C4-2B (cell line): ENCODE measurements around the gene SPSB4.

Experiments used
- H3K27ac ChIP-seq: fragments of 450-650 bp; 2 replicates; pipeline ENCODE4 v1.5.1; 2017
- ZFX ChIP-seq: fragments of 450-650 bp; IDR thresholded peaks from 2 replicates; pipeline ENCODE4 v1.6.1; 2017
- TF ChIP-seq, protein P1 (sequence below): fragments of 450-650 bp; conservative IDR thresholded peaks from 2 replicates; pipeline ENCODE4 v1.5.1; 2017; ENCODE audit warnings: mild to moderate bottlenecking

Gene SPSB4

DNA sequence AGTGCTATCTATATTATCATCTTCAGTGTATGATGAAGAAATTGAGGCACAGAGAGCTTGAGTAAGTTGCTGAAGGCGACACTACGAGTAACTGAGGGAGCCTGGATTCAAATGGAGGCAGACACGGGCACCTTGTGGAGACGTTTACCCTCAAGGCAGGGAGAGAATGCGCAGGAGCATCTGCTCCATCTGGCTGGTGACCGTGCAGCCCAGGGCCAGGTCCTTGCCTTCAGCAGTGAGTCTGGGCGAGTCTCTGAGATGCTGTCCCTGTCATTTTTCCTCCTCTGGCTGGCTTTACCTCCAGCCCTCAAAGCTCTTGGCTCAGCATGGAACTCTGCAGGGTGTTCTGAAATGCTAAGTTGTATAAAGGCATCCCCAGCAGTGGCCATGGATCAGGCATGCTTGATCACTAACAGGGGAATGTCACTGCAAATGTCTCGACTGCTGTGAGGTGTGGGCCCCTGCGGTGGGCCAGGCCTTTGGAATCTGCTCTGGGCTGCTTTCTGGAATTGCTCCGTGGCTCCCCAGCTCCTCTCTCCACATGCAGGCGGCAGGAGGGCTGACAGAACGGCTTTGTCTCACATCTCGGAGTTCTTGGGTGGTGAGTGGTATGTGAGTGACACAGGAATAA, 19.7 kb downstream of the SPSB4 start:
- H3K27ac ChIP-seq, result no peak overlapping the region
- TF ChIP-seq, protein P1, sequence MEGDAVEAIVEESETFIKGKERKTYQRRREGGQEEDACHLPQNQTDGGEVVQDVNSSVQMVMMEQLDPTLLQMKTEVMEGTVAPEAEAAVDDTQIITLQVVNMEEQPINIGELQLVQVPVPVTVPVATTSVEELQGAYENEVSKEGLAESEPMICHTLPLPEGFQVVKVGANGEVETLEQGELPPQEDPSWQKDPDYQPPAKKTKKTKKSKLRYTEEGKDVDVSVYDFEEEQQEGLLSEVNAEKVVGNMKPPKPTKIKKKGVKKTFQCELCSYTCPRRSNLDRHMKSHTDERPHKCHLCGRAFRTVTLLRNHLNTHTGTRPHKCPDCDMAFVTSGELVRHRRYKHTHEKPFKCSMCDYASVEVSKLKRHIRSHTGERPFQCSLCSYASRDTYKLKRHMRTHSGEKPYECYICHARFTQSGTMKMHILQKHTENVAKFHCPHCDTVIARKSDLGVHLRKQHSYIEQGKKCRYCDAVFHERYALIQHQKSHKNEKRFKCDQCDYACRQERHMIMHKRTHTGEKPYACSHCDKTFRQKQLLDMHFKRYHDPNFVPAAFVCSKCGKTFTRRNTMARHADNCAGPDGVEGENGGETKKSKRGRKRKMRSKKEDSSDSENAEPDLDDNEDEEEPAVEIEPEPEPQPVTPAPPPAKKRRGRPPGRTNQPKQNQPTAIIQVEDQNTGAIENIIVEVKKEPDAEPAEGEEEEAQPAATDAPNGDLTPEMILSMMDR, result no peak
- no peak for TF ChIP-seq ZFX

DNA sequence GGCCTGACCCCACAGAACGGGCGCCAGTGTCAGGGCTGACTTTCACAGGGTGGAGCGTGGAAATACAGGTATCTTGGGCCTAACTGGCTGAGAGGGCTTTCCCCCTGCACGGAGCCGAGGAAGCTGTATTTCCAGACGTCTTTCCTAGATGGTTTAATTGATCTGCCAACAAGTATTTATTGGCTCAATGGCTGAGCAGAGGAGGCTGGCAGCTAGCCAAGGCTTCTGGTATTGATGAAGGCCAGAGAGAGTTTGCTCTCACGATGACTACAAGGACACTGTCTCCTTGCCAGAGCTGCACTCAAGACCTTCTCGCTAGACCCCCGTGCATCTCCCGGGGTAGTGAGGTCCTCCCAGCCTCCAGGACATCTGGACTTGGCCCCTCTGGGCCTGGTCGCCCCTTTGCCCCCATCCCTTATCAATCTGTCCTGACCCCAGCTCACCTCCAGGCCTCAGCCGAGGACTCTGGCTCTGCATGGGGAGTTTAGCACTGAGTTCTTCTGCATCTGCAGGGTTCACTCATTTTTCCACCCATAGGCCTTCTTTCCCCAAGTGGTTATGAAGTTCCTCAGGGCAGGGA, 20.6 kb downstream of the SPSB4 start:
- TF ChIP-seq, protein P1, result no peak
- TF ChIP-seq ZFX, result no peak
- H3K27ac ChIP-seq, result no peak overlapping the region

DNA sequence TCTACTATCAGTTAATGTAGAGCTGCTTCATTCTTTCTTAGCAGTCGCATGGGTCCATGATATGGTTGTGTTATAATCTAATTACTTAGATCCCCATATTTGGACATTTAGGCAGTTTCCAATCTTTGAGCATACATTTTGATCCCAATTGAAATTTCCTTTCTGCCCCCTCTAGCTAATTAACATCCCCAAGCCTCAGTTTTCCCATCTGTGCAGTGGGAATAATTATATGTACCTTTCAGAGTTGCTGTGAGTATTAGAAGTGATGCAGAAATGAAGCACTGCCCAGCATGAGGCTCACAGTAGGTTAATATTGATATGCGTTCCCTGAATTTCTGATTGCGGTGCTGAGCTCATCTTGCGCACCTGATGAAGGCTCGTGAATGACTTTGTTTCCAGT, 21.8 kb downstream of the SPSB4 start:
- TF ChIP-seq ZFX, result no peak
- TF ChIP-seq, protein P1, result no peak
- H3K27ac ChIP-seq, result no peak overlapping the region

DNA sequence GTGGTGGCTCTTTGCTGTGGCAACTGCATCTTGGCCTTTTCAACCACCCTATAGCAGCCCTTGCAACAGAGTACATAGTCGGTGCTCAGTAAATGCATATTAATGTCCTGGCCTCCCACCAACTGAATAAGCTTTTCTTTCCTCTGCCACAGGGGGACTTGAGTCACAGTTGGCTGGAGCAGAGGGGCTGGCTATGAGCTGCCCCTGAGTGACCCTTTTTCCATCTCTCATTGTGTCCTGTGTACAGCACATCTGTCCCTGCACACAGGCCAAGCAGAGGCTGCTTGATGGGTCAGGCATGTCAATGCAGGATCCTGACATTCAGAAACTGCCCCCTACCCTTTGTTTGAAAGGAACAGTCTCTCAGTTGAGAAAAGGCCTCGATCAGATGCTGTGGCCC, 22.4 kb downstream of the SPSB4 start:
- TF ChIP-seq ZFX, result no peak
- TF ChIP-seq, protein P1, result no peak
- no peak overlapping the region for H3K27ac ChIP-seq

DNA sequence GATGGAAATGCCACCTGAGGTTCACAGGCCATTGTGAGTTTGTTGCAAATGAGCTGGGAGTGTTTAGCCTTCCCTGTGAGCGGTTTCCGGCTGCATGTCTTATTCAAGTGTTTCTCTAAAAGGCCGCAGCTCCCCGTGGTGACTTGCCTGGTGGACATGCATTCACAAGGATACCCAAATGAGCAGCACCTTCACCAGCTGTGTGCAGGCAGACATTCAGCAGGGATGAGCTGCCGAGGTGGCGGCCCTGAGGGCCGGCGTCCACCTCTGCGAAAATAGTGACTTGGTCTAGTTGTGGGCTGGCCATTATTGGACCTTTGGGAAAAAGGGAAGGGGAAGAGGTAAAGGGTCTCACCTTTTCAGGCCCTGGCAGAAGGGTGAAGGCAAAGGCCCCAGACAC, 23.4 kb downstream of the SPSB4 start:
- TF ChIP-seq ZFX, result no peak
- TF ChIP-seq, protein P1, result no peak
- H3K27ac ChIP-seq, result no peak overlapping the region

DNA sequence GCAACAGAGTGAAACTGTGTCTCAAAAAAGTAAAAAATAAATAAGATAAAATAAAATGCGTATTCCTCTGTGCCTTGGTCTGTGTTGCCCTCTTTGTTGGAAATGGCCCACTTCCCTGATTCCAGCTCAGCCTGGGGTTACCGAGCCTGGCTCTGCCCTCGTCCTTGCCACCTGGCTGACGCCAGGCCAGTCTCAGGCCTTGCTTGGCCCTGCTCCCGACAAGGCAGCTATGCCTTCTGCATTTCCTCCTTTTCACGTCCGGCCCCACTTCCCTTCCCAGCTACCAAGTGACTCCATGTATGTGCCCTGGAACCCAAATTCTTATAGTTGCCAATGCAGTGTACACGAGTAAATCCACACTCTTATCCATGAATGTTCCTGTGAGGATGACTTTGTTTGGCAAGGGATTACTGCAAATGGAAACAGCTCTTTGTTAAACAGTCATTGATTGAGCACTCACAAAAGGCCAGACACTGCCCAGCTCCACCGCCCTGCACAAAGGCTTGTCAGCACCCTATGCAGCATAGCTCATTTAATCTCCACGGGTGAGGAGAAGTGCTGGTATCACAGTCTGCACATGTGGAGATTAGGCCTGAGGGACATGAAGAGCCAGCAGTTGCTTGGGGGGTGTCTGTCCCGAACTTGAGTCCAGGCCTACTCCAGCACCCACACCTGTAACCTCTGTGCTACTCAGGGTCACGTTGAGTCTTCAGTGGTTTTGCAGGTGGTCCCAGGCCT, 25.1 kb downstream of the SPSB4 start:
- no peak overlapping the region for H3K27ac ChIP-seq
- TF ChIP-seq, protein P1, result no peak
- no peak for TF ChIP-seq ZFX

DNA sequence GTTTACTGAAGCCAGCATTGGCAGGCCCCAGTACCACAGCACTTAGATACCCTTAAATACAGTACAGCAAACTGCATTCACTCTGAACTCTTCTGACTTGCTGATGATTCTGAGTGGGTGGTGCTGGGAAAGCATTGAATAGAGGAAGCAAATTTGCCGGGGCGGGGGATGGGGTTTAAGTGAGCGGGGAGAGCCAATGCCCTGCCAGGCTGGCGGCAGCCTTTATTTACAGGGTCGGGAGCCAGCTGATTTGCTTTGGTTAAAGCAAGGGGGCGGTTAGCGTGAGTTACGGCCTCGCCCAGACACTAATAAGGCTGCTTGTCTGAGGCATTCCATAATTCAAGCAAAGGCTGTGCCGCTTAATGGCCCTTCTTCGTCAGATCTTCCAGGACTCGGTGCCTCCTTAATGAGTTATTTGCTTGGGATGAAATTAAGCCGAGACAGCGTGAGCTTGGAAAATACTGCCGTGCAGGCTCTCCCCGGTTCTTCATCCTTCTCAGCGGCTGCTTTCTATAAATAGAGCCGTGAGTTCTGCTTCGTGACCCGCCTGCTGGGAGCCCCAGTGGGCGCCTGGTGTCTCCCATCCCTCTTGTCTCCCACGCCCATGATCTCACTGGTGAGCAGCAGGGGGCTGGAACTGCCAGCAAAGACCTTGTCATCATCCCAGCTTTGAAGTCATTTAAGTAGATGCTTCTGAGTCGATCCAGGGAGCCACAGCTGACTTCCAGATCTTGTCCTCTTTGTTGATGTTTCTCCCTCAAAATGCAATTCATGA, 25.8 kb downstream of the SPSB4 start:
- no peak for TF ChIP-seq ZFX
- TF ChIP-seq, protein P1, result no peak
- H3K27ac ChIP-seq, result no peak overlapping the region
